GM21528 (cell line): ENCODE measurements around the gene CRACR2B.
A peak's percentile ranks its signal among the peaks of the same experiment; 100 is the strongest.

Experiments used
- ATAC-seq: cut with Tn5 transposase; IDR thresholded peaks from one replicate; pipeline ENCODE4 v1.9.1; 2021; ENCODE audit warnings: mild to moderate bottlenecking, moderate library complexity; ENCODE audit not compliant: unreplicated experiment, low FRiP score

The CRACR2B gene

DNA sequence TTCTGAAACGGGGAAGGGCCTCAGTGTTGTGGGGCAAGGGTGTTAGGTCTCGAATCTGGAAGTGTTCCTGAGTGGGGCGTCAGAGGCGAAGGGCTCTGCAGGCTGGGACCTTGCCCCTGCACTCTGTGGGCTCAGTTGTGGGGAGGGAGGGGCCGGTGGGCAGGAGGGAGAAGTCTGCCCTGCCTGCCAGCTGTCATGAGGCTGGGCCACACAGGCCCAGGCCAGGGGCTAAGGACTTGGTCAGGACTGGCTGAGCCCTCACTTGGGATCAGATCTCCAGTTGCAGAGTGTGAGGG is at the start of gene CRACR2B:
TSS of gene CRACR2B (plus strand) at position 23 of the 296 bp plus-strand sequence. CDS start 689 bp downstream, outside the sequence.
- ATAC-seq, result peak; percentile 22

DNA sequence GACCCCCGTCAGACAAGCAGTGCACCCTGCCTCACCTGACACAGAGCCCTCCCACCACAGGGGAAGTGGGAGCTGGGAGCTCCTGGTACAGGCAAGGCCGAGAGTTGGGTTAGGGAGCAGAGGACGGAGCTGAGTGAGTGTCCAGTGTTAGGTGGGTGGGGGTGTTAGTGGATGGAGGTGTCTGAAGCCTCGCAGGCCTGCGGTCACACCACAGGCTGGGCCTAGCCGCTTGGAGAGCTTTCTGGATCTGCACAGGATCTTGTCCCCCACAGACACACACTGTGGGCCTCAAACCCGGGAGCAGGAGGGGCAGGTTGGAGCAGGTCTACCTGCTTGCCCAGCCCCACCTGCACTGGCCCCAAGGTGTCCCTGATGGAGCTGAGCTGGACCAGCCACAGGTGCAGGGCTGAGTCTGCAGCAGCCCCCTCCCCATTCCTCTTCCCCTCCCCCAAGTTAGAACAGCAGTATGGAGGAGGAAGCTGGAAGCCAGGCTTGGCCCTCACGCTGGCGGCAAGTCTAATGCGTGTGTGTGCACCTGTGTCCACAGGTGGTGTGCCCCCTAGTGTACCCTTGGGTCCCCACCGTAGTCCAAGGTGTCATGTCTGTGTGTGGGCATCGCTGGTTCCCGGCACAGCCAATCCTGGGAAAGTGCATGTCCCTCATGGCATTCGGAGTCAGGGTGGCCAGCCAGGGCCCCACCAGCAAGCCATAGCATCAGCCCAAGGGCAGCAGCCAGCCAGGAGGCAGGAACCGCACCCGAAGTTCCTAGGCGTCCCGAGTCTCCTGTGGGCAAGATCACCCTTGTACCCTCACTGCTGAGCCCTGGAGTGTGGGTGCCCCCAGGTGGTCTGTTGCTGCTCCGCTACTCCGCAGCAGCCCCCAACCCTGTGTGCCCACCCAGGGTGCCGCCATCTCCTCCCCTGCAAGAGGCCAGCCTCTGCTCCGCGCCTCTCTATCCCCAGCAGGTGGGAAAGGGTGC is 48.5 kb upstream of the CRACR2B start:
- no peak for ATAC-seq

- ATAC-seq, result no peak
Observed at GRCh38 chr11:779955-780532, 47.7 kb upstream of the CRACR2B start.

DNA sequence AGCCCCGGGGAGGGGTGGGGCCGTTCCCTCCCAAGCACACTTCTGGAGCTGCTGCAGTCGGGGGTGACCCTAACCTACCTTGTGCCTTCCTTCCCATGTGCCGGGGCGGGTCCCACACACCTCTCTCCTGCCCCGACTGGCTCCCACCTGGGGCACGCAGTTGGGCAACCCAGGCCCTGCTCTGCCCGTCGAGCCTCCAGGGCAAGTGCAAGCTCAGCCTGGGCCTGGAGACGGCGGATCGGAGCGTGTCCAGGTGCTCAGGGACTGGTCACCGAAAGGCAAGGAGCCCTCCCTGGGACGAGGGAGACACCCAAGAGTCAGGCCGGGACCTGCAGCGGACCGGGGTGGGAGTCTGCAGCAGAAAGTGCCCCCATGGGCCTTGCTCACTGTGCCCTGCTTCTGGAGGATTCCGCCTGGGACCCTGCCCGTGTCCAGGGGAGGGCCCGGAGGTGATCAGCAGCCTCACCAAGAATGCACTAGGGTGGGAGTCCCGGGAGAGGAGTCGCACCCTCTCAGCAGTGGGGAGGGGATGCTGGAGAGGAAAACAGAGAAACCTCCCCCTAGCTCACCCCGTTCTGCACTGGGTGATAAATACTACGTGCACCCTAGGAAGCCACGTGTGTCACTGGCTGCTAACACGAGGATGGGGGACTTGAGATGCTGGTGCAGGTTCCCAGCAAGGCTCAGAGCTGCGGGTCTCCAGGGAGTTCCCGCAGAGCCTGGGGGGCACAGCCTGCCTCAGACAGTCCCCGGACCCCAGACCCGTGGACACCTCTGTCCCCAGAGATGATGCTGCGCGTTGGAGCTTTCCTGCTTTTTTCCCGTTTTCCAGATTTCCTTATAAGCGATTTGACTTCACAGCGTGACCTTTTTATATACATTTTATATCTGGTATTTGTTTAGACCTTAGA is 45.2 kb upstream of the CRACR2B start:
- ATAC-seq, result no peak

DNA sequence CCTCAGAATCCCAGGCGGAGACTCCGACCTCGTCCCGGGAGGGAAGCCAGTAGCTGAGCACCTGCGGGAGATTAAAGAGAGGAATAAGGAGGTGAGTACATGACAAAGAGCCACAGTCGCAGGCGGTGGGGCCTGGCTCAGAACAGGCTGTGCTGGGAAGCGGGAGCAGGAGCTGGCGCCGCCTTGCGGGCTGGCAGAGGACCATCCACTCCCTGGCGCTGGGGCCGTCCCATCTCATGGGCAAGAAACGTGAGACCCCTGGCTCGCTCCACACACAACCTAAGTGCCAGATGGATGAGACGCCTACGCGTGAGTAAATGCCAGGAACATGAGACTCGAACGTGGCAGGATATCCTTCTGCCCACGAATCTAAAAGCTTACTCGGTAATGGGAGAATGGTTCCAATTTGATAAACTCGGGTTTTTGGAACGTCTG is 44.1 kb upstream of the CRACR2B start:
- ATAC-seq, result no peak

- no peak for ATAC-seq
Observed at GRCh38 chr11:786235-787083, 41.3 kb upstream of the CRACR2B start.

- no peak for ATAC-seq
Observed at GRCh38 chr11:787084-787675, 40.5 kb upstream of the CRACR2B start.

GRCh38 chr11:788009-788640 is 39.6 kb upstream of the CRACR2B start:
- no peak for ATAC-seq

GRCh38 chr11:788953-789940 is 38.5 kb upstream of the CRACR2B start:
- ATAC-seq, result no peak

- ATAC-seq, result no peak
Observed at GRCh38 chr11:789943-790342, 37.8 kb upstream of the CRACR2B start, which contains the start of gene CEND1. CEND1 (minus strand) TSS chr11:790090; CDS start chr11:788576, 1,514 bp downstream.

- no peak for ATAC-seq
Observed at GRCh38 chr11:790721-791564, 36.8 kb upstream of the CRACR2B start.

GRCh38 chr11:791658-792534 is 35.8 kb upstream of the CRACR2B start:
- ATAC-seq, result no peak

DNA sequence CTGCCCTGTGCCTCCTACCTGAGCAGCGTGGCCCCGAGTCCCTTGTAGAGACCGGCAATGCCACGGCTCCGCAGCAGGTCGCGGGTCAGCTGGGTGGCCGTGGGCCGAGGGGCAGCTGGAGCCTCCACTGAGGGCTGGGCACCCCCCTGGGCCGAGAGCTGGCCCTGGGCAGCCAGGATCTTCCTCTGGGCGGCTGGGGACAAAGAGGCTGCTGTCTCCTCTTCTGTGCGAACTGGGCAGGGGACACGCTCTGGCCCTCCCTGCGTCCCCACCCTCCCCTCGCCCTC is 35.2 kb upstream of the CRACR2B start:
- ATAC-seq, result no peak

DNA sequence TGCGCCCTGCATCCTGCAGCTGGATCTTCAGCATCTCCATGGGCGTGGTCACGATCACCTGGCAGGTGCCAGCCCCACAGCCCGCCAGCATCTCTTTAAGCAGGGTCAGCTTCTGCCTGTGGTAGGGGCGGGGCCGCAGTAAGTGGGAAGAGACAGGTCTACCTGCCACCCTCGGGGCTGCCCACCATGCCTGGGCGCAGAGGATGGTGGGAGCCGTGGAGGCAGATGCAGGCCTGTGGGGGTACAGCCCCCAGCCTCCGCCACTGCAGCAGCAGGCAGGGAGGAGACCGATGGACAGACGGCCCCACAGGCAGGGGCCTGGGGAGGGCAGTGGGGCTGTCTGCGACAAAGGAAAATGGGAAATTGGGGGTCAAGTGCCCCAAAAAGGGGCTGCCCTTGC is 34.8 kb upstream of the CRACR2B start:
- ATAC-seq, result no peak

DNA sequence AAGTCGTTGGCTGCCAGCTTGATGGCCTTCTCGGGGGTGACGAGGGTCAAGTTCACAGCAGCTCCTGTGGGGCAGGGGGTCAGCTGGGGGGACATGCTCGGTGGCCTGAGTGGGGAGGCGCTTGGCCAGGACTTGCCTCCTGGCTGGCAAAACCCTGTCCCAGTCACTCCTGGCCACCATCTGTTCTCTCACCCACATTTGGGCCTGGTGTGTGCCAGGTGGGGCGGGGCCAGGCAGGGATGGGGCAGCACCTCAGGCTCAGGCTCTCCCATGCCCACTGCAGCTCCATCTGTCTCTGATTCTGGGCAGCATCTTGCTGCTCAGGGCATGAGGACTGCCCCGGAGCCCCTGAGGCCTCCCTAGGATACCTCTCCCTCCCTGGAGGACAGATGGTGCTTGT is 34.2 kb upstream of the CRACR2B start:
- no peak for ATAC-seq

- no peak for ATAC-seq
Observed at GRCh38 chr11:794013-794765, 33.5 kb upstream of the CRACR2B start.
